Ascending aorta (tissue), 2 donors: ENCODE results near the gene MAN2B2. TPM values are rescaled to one million over a fixed set of nuclear protein-coding genes. Genes with fewer than 3 reads are reported as not detected.

Source experiments
- DNase-seq, 2 donors: peaks; one replicate each; pipeline ENCODE4 v3.0.0-alpha.2; 2019; ENCODE audit warnings: low spot score in 2 of 2
- H3K27ac ChIP-seq, 2 donors: fragments of 200-600 bp; sonication (generic); one replicate each; pipeline ENCODE4 v1.5.1; 2016 to 2017; ENCODE audit warnings: mild to moderate bottlenecking in 1 of 2
- H3K27me3 ChIP-seq: fragments of 200-600 bp; sonication (generic); one replicate; pipeline ENCODE4 v1.5.1; 2017
- H3K36me3 ChIP-seq, 2 donors: fragments of 200-600 bp; sonication (generic); one replicate each; pipeline ENCODE4 v1.5.1; 2016
- H3K4me1 ChIP-seq, 2 donors: fragments of 200-600 bp; sonication (generic); one replicate each; pipeline ENCODE4 v1.5.1; 2016 to 2017; ENCODE audit warnings: mild to moderate bottlenecking in 1 of 2
- H3K4me3 ChIP-seq, 2 donors: fragments of 200-600 bp; sonication (generic); one replicate each; pipeline ENCODE4 v1.5.1; 2016 to 2017; ENCODE audit warnings: mild to moderate bottlenecking in 1 of 2
- H3K9me3 ChIP-seq, 2 donors: fragments of 200-600 bp; sonication (generic); one replicate each; pipeline ENCODE4 v1.5.1; 2016
- intact Hi-C: fragments of 100-400 bp; cut with DNase I; formaldehyde crosslinking; loops from one replicate; pipeline ENCODE4 v1.15.1; 2023
- total RNA-seq: library from RNA; depleted of rRNA; stranded (reverse); fragments of >200 nt; gene quantifications from one replicate; pipeline ENCODE4 v1.1.0, GENCODE V29; 2016
- TF ChIP-seq, protein P1 (sequence below), 3 experiments: fragments of 200-600 bp in 2 of 3; fragments of 450-650 bp in 1 of 3; sonication (generic) in 2 of 3; IDR thresholded peaks; one replicate each; pipeline ENCODE4 v1.5.1; 2016 to 2019; ENCODE audit warnings: antibody characterized with exemption in 3 of 3, mild to moderate bottlenecking in 1 of 3, moderate library complexity in 1 of 3

MAN2B2 gene
- total RNA-seq = 47.8 TPM

DNA sequence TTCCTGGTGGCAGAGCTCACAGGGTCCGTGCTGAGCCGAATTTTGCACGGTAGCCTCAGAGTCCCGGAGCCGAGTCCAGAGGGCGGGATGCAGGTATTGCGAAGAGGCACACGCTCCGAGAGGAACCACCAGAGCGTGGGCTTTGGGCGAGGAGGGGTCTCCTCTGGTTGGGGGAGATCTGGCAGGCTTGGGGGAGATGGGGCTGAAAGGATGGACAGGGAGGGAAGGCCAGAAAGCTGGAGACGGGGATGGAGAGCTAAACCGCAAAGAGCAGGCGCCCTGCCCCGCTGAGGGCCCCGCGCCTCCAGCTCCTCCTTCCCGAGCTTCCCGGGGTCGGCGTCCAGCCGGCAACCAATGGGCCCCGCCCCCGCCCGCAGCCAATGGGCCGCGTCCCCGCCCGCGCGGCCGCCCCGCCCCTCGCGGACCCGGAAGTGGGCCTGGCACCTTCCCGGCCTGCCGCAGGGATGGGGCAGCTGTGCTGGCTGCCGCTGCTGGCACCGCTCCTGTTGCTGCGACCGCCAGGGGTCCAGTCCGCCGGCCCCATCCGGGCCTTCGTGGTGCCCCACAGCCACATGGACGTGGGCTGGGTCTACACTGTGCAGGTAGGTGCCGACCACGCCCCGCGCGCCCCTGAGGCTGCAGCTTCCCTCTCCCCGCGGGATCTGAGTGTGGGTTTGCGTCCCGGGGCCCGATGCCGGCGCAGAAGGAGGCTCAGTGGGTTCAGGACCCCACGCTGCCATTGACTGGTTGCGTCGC is at the start of gene MAN2B2:
Gene MAN2B2, plus strand, starts transcription at position 443 of the 756 bp plus-strand sequence. Its CDS starts 22 bp downstream, at position 465.
- no peaks in the 10 kb centered on the region for H3K27me3 ChIP-seq
- TF ChIP-seq, protein P1, sequence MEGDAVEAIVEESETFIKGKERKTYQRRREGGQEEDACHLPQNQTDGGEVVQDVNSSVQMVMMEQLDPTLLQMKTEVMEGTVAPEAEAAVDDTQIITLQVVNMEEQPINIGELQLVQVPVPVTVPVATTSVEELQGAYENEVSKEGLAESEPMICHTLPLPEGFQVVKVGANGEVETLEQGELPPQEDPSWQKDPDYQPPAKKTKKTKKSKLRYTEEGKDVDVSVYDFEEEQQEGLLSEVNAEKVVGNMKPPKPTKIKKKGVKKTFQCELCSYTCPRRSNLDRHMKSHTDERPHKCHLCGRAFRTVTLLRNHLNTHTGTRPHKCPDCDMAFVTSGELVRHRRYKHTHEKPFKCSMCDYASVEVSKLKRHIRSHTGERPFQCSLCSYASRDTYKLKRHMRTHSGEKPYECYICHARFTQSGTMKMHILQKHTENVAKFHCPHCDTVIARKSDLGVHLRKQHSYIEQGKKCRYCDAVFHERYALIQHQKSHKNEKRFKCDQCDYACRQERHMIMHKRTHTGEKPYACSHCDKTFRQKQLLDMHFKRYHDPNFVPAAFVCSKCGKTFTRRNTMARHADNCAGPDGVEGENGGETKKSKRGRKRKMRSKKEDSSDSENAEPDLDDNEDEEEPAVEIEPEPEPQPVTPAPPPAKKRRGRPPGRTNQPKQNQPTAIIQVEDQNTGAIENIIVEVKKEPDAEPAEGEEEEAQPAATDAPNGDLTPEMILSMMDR (IDR thresholded peaks at IDR 0.05) = no peak
- no peaks in the 10 kb centered on the region for H3K9me3 ChIP-seq
- DNase-seq = peak; percentile 24 to 94
- H3K27ac ChIP-seq = peak within 1 kb of the TSS; percentile 68 to 69
- intact Hi-C loops = loop anchor here (1.0 to 10.0 kb wide), 7 partner anchors 66 to 530 kb away; partner anchors contain the start of genes MRFAP1, TADA2B and TBC1D14
- H3K4me3 ChIP-seq = peak within 1 kb of the TSS; percentile 75 to 93
- peaks cover 7 to 13% of the 10 kb centered on the region in 2 donors for H3K4me1 ChIP-seq
- peaks cover 10 to 22% of the 10 kb centered on the region in 2 donors for H3K36me3 ChIP-seq

DNA sequence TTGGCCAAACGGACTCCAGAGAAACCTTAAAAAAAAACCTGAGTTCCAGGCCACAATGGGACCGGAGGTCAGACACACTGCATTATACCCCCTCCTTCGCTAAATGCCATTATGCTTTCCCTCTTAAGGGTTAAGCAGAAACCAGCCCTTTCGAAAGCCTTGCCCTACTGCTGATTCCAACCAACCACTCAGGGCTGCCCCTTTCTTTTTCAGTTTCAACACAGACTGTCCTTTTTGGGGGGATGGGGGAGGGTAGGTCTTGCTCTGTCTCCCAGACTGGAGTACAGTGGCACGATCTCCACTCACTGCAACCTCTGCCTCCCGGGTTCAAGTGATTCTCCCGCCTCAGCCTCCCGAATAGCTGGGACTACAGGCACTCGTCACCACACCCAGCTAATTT is 49.5 kb upstream of the MAN2B2 start:
- Histone ChIP-seq H3K27me3 (no peaks in the 10 kb centered on the region), H3K9me3 (no peaks in the 10 kb centered on the region), H3K36me3 (no peaks in the 10 kb centered on the region), H3K27ac (no peak overlapping the region), H3K4me1 (no peaks in the 10 kb centered on the region), H3K4me3 (no peak overlapping the region)
- TF ChIP-seq, protein P1 (IDR thresholded peaks at IDR 0.05) = no peak
- DNase-seq = no peak
- intact Hi-C loops = no loop called here

DNA sequence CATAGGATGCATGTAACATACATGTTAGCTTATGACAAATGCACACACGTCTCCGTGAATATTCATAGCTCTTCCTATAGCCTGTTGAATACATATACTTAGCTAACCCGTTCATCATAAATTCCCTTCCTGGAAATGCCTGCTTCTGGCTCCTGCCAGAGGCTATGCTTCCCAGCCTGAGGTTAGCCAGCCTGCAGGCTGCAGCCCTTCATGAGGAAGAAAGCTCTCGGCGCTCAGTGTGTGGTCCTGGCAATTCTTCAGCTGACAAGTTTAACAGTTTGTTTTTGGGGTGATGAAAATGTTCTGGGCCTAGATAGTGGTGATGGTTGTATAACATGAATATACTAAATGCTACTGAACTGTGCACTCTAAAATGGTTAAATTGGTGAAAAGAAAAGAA is 48.8 kb upstream of the MAN2B2 start:
- intact Hi-C loops = no loop called here
- no peaks in the 10 kb centered on the region for H3K36me3 ChIP-seq
- no peak overlapping the region for H3K27ac ChIP-seq
- no peaks in the 10 kb centered on the region for H3K9me3 ChIP-seq
- H3K4me3 ChIP-seq = no peak overlapping the region
- no peak for DNase-seq
- H3K27me3 ChIP-seq = no peaks in the 10 kb centered on the region
- no peaks in the 10 kb centered on the region for H3K4me1 ChIP-seq
- TF ChIP-seq, protein P1 (IDR thresholded peaks at IDR 0.05) = no peak

DNA sequence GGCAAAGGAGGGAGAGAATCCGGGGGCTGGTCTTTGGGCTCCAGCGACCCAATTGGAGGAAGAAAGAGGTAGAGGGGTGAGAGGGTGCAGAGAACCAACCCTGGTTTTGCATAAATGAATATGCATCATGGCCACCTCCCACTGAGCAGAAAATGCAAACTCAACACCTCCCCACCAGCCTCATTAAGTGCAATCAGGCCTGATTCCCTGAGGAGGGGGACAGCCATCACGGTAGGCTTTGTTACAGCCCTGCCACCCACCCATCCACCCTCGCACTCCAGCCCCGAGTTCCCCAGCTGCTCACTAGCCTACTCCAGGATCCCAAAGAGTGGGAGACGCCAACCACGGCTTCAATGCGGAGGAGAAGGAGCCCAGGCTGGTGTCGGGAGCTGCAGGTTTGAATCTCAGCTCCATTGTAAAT is 48.3 kb upstream of the MAN2B2 start:
- no peaks in the 10 kb centered on the region for H3K4me1 ChIP-seq

DNA sequence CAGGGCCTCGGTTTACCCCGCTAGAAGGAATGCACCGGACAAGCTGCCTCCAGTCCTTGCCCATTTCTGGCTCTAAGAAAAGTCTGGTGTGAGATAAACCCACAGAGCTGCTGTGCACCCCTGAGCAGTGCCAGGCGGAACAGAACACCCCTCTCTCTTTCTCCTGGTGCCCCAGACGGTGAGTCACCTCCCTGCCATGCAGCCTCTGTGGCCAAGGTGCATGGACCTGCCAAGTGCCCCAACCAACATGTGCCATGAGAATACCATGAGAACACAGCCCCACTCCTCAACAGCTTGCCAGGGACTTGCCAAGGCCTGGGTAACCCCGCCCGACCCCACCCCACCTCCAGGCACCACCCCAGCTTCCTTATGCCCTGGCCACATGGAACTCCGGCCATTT is 47.7 kb upstream of the MAN2B2 start:
- Histone ChIP-seq H3K4me3 (no peak overlapping the region), H3K36me3 (no peaks in the 10 kb centered on the region), H3K27ac (no peak overlapping the region), H3K9me3 (no peaks in the 10 kb centered on the region), H3K27me3 (no peaks in the 10 kb centered on the region), H3K4me1 (no peaks in the 10 kb centered on the region)
- intact Hi-C loops = no loop called here
- TF ChIP-seq, protein P1 (IDR thresholded peaks at IDR 0.05) = no peak
- no peak for DNase-seq

More for the DNA sequence above, 48.3 kb upstream of the MAN2B2 start:
- TF ChIP-seq, protein P1 (IDR thresholded peaks at IDR 0.05) = no peak
- Histone ChIP-seq H3K27me3 (no peaks in the 10 kb centered on the region), H3K4me3 (no peak overlapping the region), H3K36me3 (no peaks in the 10 kb centered on the region), H3K9me3 (no peaks in the 10 kb centered on the region), H3K27ac (no peak overlapping the region)
- no peak for DNase-seq
- intact Hi-C loops = no loop called here
